ENCODE data around the gene IGLL5.

DNA sequence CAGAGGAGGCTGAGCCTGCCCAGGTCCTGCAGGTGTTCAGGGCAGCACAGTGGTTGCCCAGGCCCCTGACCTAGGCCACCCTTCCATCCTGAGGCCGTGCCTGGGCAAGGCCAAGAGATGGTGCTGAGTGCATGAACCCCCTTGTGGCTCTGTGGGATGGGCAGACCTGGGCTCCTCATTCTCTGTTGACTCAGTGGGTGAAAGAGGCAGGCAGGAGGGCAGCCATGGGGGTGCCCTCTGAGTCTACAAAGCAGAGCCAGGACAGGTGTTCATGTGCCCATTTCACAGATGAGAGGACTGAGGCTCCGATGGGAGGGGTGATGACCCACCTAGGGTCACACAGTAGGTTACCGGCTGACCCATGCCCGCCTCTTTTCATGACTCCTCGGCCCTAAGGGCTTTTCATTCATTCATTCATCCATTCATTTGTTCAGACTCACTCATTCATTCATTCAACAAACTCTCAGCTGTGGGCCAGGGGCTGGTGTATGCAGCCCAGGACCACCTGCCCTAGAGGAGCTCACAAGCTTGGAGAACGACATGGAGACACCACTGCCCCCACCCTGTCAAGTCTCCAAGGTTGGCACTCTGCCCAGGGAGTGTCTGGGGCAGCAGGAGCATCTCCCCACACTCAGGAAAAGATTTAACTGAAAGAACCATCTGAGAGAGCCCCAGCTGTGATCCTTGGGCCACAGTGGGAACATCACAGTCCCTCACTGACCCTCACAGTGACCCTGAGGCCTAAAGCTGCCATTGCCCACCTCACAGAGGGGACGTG is 40.5 kb downstream of the IGLL5 start:
- TF ChIP-seq, protein P1, sequence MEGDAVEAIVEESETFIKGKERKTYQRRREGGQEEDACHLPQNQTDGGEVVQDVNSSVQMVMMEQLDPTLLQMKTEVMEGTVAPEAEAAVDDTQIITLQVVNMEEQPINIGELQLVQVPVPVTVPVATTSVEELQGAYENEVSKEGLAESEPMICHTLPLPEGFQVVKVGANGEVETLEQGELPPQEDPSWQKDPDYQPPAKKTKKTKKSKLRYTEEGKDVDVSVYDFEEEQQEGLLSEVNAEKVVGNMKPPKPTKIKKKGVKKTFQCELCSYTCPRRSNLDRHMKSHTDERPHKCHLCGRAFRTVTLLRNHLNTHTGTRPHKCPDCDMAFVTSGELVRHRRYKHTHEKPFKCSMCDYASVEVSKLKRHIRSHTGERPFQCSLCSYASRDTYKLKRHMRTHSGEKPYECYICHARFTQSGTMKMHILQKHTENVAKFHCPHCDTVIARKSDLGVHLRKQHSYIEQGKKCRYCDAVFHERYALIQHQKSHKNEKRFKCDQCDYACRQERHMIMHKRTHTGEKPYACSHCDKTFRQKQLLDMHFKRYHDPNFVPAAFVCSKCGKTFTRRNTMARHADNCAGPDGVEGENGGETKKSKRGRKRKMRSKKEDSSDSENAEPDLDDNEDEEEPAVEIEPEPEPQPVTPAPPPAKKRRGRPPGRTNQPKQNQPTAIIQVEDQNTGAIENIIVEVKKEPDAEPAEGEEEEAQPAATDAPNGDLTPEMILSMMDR (IDR thresholded peaks at IDR 0.05), result no peak
- no peak for TF ChIP-seq POLR2A (IDR thresholded peaks at IDR 0.05)

Data from uterus (tissue), 2 donors.